Large intestine (tissue), 3 donors: ENCODE measurements around the gene TAF10. TPM values are rescaled to one million over a fixed set of nuclear protein-coding genes. Genes with fewer than 3 reads are reported as not detected.

Source experiments
- DNase-seq, 2 donors: peaks; one replicate each; pipeline versions ENCODE4 v3.0.0 to v3.0.0-alpha.2; 2013
- H3K27ac ChIP-seq: one replicate; pipeline ENCODE4 v1.5.1; 2013; ENCODE audit warnings: low read length
- H3K27me3 ChIP-seq: 2 replicates; pipeline ENCODE4 v1.6.1; 2013; ENCODE audit warnings: low read length; ENCODE audit not compliant: control insufficient read depth, insufficient read depth
- H3K36me3 ChIP-seq: 2 replicates; pipeline ENCODE4 v1.6.1; 2013; ENCODE audit warnings: low read length; ENCODE audit not compliant: control insufficient read depth, insufficient read depth
- H3K4me1 ChIP-seq: one replicate; pipeline ENCODE4 v1.6.1; 2013; ENCODE audit warnings: low read length; ENCODE audit not compliant: control insufficient read depth, insufficient read depth
- H3K4me3 ChIP-seq: one replicate; pipeline ENCODE4 v1.5.1; 2013; ENCODE audit warnings: low read length
- H3K9me3 ChIP-seq: one replicate; pipeline ENCODE4 v1.6.1; 2013; ENCODE audit warnings: mild to moderate bottlenecking, low read depth, low read length, moderate library complexity; ENCODE audit not compliant: control insufficient read depth
- WGBS: methylation state at CpG from one replicate; pipeline ENCODE4 v1.1.5; 2013; ENCODE audit warnings: low lambda C conversion rate; ENCODE audit not compliant: insufficient coverage; 5-methylcytosine and 5-hydroxymethylcytosine counted together
- polyA plus RNA-seq: library from polyadenylated mRNA; unstranded; fragments of 120-200 nt; gene quantifications from one replicate; pipeline ENCODE4 v1.2.1, GENCODE V29; 2013

Gene TAF10
- polyA plus RNA-seq, 1 donor = 91.0 TPM

DNA sequence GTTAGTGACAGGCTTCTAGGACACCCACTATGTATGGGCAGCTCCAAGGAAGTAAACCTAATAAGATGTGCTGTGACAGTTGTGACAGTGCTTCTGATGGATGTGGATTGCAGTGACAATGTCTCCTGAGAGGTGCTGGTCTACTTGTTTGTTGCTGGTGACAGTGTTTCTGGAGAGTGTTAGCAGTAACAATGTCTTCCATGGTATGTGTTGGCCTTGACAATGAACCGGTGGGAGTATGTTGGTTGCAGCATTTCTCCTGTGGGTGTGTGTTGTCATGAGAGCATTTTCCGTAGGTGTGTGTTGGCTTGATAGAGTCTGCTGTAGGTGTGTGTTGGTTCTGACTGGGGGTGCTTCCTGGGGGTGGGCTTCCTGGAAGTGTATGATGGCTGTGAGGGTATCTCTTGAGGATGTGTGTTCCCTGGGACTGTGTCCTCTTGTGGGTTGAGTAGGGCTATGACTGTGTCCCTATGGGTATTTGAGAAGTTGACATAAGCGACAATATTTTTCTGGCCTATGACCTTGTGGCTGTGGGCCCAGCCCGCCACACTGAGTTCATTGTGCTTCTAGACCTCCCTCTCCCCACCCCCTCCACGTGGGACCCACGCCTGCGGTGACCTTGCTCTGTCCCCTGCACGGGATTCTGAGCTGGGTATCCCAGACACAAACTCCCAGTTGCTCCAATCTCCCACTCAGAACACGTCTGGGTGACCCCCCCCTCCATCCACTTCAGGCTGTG lies 42.4 kb upstream of the TAF10 start:
- peaks cover 59% of the 10 kb centered on the region for H3K27me3 ChIP-seq
- H3K27ac ChIP-seq = peak overlapping the region; percentile 21
- peak overlapping the region; percentile 50 for H3K4me3 ChIP-seq
- H3K9me3 ChIP-seq = no peaks in the 10 kb centered on the region
- no CpG with 5 or more reads among the region's 9 CpGs for WGBS
- H3K4me1 ChIP-seq = no peaks in the 10 kb centered on the region
- no peaks in the 10 kb centered on the region for H3K36me3 ChIP-seq
- DNase-seq = peak in 1 of 2 donors; percentile 12

DNA sequence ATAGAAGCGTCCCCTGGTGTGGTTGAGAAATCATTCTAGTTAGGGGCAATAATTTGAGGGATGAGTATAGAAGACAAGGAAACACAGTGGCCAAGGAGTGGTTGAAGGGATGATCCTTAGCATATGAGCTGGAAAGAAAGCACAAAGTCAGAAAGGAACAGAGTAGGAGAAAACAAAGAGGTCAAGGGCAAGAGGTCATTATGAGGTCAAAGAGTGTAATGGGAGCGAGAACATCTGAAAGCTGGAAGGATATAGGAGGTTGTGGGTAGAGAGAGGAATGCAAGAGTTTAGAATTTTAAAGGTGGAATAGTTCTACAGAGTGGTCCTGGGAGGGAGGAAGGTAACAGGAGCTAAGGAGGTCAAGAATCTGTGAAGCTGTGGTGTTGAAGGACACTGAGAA lies 41.6 kb upstream of the TAF10 start:
- H3K27me3 ChIP-seq = peaks cover 57% of the 10 kb centered on the region
- 76% methylated on average over 2 of the region's 2 CpGs for WGBS
- H3K27ac ChIP-seq = no peak overlapping the region

DNA sequence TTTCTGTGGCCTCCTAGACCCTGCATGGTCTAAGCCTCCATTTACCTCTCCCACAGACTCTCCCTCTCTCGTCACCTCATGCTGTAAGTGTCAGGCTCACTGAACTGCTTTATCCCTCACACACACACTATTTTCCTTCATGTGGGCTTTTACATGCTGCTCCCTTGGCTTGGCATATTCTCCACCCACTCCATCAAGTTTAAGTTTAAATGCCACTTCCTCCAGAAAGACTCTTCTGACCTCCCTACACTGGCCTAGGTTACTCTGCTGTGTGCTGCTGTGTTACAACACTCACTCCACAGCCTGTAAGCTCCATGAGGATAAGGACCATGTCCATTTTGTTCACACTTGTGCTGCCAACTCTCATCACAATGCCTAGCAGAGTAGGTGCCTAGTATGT lies 41.1 kb upstream of the TAF10 start:
- DNase-seq = no peak
- Histone ChIP-seq H3K4me3 (no peak overlapping the region), H3K27ac (no peak overlapping the region), H3K36me3 (no peaks in the 10 kb centered on the region), H3K4me1 (no peaks in the 10 kb centered on the region), H3K9me3 (no peaks in the 10 kb centered on the region), H3K27me3 (peaks cover 56% of the 10 kb centered on the region)
- no CpG with 5 or more reads among the region's 1 CpG for WGBS

More for the DNA sequence above, 41.6 kb upstream of the TAF10 start:
- H3K4me1 ChIP-seq = no peaks in the 10 kb centered on the region
- H3K9me3 ChIP-seq = no peaks in the 10 kb centered on the region
- no peak overlapping the region for H3K4me3 ChIP-seq
- no peaks in the 10 kb centered on the region for H3K36me3 ChIP-seq
- DNase-seq = no peak

DNA sequence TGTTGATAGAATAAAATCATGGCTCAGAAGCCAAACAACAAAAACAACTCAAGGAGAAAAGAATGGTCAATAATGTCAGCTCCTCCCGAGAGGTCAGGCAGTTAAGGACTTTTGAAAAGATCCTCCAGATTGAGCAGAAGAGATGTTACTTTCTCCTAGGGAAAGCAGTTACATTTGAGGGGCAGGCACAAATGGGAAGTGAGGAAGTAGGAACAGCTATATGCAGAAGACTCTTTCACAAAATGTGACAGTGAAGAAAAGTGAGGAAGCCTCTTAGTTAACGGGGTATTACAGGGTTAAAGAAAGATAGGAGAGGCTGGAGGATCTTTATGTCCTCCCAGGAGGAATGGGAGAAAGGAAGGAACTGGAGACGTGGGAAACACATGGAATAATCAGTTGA lies 40.2 kb upstream of the TAF10 start:
- Histone ChIP-seq H3K27ac (no peak overlapping the region), H3K4me1 (no peaks in the 10 kb centered on the region), H3K9me3 (no peaks in the 10 kb centered on the region), H3K27me3 (peaks cover 50% of the 10 kb centered on the region), H3K4me3 (no peak overlapping the region), H3K36me3 (no peaks in the 10 kb centered on the region)
- whole genome bisulfite sequencing = 86% methylated on average over 2 of the region's 3 CpGs
- no peak for DNase-seq

DNA sequence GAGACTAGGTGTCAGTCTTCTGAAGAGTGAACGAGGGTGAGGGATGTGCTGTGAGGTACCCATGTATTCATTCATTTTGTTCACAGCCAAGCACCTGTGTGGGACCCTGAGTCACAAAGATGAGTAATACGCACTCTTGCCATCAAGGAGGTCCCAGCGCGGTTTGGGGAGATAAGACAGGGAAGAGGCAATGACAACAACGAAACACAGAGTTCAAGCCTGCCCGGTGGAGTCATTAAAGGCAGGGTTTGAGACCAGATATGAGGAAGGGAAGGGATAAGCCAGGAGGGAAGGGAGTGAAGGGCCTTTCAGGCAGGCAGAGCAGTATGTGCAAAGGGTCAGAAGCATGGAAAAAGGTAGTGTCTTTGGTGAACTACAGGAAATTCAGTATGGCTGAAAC lies 39.0 kb upstream of the TAF10 start:
- 21% methylated on average over 2 of the region's 6 CpGs for WGBS
- Histone ChIP-seq H3K4me3 (no peak overlapping the region), H3K4me1 (no peaks in the 10 kb centered on the region), H3K27ac (no peak overlapping the region), H3K9me3 (no peaks in the 10 kb centered on the region), H3K27me3 (peaks cover 38% of the 10 kb centered on the region), H3K36me3 (no peaks in the 10 kb centered on the region)
- no peak for DNase-seq

DNA sequence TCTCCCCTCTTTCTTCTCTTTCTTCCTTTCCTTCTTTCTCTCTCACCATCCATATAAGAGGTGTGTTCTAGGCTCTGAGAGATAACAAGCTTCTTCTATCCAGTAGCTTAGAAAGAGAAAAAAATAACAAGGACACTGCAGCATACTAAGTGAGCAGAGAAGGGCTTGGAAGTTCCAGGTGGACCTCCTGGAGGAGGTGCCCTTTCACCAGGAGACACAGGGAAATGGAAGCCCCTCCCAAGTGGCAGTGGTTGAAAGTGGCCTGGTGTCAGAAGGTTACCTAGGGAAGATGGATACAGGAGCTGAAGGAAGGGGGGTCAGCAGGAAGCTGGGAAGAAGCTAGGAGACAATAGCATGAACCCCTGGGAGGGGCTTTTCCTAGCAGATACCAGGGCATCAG lies 38.1 kb upstream of the TAF10 start:
- Histone ChIP-seq H3K27ac (no peak overlapping the region), H3K27me3 (peaks cover 34% of the 10 kb centered on the region), H3K36me3 (no peaks in the 10 kb centered on the region), H3K9me3 (no peaks in the 10 kb centered on the region), H3K4me3 (no peak overlapping the region), H3K4me1 (no peaks in the 10 kb centered on the region)
- no peak for DNase-seq

DNA sequence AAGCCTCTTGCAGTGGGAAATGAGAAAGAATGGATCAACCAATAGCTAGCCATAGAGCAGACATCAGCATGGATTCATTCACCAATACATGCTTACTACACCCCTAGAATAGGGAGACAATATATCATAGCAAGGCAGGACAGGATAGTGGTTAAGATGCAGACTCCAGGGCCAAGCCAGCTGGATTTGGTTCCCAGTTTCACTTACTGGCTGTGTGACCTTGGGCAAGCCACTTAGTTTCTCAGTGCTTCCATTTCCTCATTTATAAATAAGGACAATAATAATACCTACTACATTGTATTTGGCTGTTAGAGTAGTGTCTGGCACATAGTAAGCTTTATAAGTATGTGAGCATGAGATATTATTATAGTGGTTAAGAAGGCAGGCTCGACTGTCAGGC lies 36.5 kb upstream of the TAF10 start:
- Histone ChIP-seq H3K4me1 (no peaks in the 10 kb centered on the region), H3K4me3 (no peak overlapping the region), H3K27me3 (peaks cover 21% of the 10 kb centered on the region), H3K36me3 (no peaks in the 10 kb centered on the region), H3K27ac (no peak overlapping the region), H3K9me3 (no peaks in the 10 kb centered on the region)
- no CpG with 5 or more reads among the region's 1 CpG for WGBS
- DNase-seq = no peak

DNA sequence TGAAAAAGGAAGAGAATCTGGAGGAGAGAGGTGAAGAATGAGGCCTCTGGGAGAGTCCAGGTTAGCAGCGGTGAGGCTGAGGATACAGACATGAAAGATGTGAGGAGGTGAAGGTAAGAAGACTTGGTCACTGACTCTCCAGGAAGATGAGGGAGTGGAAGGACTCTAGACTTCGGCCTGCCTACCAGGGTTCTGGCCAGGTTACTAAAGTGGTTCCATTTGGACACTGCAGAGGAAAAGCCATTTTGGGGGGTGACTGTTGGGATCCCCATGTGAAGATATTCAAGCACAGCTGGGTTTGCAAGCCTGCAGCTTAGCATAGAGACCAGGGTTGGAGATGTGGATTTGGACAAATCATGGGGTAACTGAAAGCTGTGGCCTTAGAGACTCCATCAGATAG lies 35.8 kb upstream of the TAF10 start:
- no peaks in the 10 kb centered on the region for H3K36me3 ChIP-seq
- no peaks in the 10 kb centered on the region for H3K4me1 ChIP-seq
- no peak for DNase-seq
- H3K27me3 ChIP-seq = peaks cover 22% of the 10 kb centered on the region
- H3K9me3 ChIP-seq = no peaks in the 10 kb centered on the region
- 83% methylated on average over 1 of the region's 2 CpGs for WGBS
- H3K4me3 ChIP-seq = no peak overlapping the region
- H3K27ac ChIP-seq = peak overlapping the region; percentile 48

DNA sequence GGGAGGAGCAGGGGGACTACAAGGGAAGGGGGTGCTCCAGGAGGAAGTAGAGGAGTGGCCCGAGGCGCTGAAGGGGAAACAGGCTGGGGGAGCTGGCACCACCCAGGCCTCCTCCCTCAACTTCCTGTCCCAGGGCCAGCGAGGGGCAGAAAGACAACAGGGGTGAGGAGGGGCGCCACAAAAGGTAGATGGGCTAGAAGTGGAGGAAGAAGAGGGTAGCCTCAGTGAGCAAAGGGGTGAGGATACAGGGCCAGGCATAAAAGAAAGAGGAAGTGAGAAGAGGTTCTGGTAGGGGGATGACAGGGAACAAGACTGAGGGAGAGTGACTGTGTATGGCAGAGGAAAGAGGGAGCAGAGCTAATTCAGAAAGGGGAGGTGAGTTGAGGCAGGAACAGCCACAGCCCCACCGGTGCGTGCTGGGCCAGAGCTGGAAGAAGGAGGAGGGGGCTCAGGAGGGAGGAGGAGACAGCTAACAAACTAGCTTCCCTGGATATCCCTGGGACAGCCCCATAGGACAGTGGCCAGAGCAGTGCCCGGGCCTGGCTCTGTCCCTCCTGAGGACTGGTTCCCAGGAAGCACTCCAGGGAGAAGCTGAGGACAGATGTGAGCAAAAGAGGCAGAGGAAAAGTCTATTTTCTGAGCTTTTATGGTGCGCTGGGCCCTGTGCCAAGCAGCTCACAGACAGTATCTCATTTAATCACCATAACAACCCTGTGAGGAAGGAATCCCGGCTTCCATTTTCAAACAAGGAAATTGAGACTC lies 35.1 kb upstream of the TAF10 start:
- no peak for DNase-seq
- Histone ChIP-seq H3K36me3 (no peaks in the 10 kb centered on the region), H3K27ac (peak overlapping the region; percentile 48), H3K4me3 (no peak overlapping the region), H3K4me1 (no peaks in the 10 kb centered on the region), H3K9me3 (no peaks in the 10 kb centered on the region), H3K27me3 (peaks cover 18% of the 10 kb centered on the region)
- 20% methylated on average over 1 of the region's 9 CpGs for WGBS

DNA sequence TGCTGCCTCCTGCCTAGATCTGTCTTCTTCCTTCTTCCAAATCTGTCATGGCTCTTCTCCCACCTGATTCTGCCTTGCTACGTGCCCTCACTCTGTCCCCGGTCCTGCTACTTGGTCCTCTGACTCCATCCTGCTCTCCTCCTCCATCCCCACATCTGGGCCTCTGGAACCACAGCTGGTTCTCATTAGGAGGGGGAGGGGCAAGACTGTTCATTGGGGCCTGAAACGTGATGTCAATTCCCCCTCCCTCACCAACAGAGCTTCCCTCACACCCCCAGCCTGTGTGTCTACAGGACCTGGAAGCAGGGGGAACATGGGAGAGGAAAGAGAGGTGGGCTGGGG lies 34.5 kb upstream of the TAF10 start:
- no peaks in the 10 kb centered on the region for H3K9me3 ChIP-seq
- DNase-seq = peak; percentile 48 to 50
- H3K4me3 ChIP-seq = no peak overlapping the region
- H3K27ac ChIP-seq = peak overlapping the region; percentile 48
- no peaks in the 10 kb centered on the region for H3K4me1 ChIP-seq
- H3K36me3 ChIP-seq = no peaks in the 10 kb centered on the region
- H3K27me3 ChIP-seq = peaks cover 15% of the 10 kb centered on the region
- no CpG with 5 or more reads among the region's 3 CpGs for WGBS

DNA sequence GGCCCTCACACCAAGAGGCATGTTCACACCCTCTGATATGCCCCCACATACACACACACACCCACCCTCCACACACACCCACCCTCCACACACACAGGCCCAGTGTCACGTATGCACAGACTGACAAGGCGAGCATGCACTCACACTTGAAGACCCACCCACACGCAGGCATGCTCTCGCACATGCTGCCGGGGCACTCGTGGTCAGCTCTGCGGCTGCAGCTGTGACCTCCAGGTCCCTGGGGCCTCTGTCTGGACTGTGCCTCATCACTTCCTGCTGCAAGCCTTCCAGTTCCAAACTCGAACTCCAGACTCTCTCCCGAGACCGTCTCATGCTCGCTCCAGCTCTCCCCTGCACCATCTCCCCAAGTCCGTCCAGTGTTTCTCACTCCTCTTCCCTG lies 34.1 kb upstream of the TAF10 start:
- no peak for DNase-seq
- no peaks in the 10 kb centered on the region for H3K36me3 ChIP-seq
- 65% methylated on average over 5 of the region's 12 CpGs for WGBS
- H3K9me3 ChIP-seq = no peaks in the 10 kb centered on the region
- H3K27me3 ChIP-seq = peaks cover 14% of the 10 kb centered on the region
- H3K4me1 ChIP-seq = no peaks in the 10 kb centered on the region
- no peak overlapping the region for H3K4me3 ChIP-seq
- H3K27ac ChIP-seq = peak overlapping the region; percentile 28
